Anterior cingulate cortex (tissue), 58 donors: ENCODE results near the gene EXOC2.
"Not testable (repeated sequence)": the region's sequence is repeated elsewhere in the genome, so short reads cannot be mapped to it uniquely, and the experiment has no call there.

ENCODE experiments used
- DNase-seq, 58 donors: peaks; one replicate each; lab custom pipeline; 2025; lab: John Stamatoyannopoulos, UW

Gene EXOC2

DNA sequence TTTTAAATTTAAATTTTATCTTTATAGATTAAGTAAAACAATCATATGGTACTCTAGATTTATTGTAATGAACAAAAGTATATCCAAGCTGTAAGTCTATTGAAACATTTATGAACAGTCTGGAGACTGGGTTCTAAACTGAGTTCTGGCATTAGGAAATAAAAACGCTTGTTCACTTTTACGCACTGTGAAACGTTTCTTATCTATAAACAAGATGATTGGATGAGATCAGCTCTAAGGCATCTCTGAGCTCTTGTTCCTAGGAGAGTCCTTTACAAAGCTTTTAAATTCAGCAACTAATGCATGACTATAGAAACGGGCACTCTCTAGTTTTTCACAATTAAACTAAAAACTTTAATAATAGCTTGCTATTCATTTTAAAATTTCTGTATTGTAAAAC is 42.8 kb downstream of the EXOC2 start:
- DNase-seq = no peak

DNA sequence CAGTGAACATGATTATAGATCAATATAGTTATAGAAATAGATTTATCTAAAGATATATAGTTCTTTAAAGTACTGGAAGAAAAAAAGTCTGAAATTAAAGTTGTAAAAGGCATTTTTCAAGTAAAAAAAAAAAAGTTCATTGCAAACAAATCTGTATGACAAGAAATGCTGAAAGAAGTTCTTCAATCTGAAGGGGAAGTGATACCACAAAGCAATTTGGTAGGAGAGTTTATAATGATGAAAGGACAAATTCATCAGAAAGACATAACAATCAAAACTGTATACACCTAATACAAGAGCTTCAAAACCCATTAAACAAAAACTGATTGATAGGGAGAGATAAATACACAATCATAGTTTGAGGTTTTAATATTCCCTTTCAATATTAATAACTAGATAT is 50.1 kb downstream of the EXOC2 start:
- no peak for DNase-seq

DNA sequence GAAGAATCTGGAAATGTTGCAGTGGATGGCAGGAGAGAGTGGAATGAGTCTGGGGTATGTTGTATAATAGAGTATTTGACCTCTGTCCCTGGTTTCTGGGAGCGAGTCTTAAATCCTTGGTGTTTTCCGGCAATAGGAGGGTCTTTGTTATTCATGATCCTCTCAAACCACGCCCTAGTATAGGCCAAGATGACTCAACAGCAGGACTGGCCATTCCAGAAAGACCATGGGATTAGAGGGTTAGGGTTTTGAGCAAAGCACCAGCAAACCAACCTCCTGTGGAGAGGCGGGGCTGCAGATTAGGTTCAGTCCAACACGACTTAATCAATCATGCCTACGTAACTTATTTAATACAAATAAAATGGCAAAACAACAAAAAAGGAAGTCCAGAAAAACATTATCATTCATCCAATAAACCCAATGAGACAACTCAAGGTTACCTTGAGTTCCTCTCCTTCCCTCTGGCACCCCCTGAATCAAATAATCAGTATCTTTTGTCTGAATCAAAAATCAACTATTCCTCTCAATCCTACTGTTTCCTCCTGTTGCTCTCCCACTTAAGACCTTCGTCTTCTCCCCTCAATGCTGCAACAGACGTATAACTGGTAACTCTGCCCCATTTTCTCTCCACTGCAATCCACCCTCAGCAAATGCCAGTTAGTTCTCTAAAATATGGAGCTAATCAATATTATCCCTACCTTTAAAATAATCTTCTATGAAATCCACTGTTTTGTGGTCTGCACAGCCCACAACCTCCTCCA is 51.5 kb downstream of the EXOC2 start:
- DNase-seq = no peak

DNA sequence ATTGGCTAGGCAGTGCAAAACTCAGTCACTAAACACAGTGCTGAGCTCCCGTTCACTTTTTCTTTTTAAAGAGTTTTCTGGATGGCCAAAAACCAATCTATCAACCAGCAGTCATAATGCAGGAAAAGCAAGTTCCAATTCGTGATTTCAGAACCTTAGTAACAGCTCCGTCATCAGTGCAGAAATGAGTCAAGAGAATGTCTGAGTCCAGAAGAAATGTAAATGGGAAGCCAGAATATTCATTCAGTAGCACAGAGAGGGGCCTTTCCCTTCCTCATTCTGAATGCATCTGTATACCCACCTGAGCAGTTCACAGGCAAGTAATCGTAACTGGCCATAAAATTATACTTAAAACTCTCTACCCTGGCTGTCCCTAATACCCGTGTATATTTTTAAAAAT is 56.5 kb downstream of the EXOC2 start:
- no peak for DNase-seq

DNA sequence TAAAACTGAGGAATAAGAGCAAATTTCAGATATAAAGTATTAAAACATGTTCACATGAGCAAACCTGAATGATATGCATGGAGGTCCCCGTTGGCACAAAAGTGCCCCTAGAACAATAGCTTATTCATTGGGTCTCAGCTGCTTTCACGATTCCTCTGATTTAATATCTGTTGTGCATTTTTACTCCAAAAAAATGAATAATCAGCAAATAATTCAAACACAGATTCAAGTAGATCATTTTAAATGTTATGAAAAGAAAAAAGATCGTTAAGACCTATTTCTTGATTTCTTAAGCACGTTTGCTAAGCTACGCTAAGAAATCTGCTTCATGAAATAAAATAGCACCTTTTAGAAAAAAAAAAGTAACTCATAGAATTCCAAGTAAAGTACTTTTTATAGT is 57.7 kb downstream of the EXOC2 start:
- DNase-seq = no peak

DNA sequence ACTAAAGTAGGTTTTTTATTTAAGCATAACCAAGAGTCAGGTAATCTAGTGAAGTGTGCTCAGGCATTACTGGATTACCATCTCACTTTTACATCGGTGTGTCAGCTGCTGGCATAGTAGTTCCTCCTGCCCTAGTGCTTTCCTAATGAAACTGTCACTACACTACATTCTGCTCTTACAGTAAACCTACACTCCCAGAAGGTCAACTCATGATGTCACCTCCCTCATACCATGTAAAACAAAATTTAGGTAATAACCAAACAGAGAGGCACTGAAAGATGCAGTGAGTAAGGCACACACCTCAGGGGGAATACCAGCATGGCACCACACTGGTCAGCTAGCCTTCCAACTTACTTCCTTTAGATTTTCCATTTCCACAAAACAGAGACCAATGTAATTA is 59.3 kb downstream of the EXOC2 start:
- DNase-seq = no peak

DNA sequence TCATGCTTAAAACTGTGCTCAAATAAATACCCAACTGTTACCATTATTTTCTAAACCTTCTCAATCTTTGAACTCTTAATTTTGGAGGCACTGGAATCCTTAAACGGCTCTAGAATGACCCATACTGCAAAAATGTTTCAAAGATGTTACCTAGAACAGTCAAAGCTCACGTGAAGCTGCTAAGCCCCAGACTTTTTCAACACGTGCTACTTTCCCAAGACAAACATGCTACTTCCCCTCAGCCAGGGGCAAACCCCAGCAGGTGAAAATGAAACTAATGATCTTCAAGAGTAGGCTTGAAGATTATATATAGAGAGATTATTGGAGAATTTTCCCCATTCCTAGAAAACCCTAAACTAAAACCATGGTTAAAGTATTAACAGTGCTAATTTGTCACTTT is 64.2 kb downstream of the EXOC2 start:
- no peak for DNase-seq

DNA sequence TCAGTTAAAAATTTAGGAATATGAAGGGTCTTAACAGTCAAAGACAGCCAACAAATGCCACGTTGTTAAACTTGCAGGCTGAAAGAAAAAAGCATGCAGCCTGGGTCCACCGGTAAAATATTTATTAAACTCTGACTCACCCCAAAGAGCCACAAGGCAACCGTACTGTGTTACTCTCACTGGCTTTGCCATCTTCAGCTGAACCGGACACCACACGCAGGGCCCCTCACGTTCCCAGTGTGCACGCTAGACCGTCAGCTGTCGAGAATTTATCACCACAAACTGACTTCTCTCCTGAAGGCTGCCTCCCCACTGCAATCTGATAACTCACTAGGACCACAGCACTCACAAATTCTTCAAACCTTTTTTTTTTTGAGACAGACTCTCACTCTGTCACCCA is 66.7 kb downstream of the EXOC2 start:
- DNase-seq = no peak

DNA sequence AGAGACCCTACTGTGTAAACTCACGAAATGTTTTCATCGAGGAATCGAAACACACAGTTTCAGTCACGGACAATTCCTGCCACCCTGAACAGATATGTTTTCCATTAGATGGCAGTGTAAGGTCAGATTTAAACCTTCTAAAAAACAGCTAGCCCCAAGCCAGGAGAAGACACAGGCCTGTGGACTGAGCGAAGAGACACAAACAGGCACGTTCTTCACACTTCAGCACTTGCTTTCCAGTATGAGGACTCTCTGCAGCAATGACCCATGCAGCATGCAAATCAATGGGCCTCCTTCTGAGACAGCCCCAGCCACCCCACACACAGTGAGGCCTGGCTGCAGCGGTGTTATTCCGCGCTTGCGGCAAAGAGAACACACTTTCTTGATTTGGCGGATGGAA is 68.0 kb downstream of the EXOC2 start:
- peak in 1 of 58 donors; percentile 9 for DNase-seq

DNA sequence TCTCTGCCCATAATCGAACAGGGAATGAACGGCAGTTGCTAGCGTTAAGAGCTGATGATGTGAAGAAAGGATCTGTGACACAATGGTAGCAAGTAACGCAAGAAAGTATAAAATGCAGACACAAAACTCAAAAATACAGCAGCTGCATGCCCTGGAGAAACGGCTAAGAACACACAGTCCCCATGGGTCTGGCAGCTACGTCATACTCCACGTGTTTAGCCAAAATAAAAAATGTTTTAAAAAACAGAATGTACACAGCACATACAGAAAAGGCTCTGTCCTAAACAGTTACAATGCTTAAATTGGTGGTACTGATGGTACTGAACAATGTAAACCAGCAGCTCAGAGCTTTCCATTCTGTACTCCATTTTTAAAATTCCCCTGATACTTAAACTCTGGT is 70.5 kb downstream of the EXOC2 start:
- DNase-seq = no peak

DNA sequence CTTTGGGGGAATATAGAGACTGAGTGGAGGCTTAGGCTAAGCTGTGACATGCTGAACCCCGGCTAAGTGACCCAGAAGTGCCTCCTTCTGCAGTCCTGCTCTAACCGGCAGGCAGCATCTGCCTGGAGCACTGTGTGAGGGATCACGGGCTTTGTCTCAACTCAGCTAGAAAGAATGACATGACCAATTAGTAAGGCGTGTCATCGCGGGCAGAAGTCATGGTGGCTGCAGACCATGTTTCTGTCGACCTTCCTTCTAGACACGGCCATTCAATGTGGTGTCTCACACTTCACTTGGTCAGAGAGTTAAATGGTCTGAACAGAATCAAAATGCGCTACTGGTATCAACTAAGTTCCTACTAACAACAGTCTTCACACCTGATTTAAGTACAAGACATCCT is 71.0 kb downstream of the EXOC2 start:
- no peak for DNase-seq

DNA sequence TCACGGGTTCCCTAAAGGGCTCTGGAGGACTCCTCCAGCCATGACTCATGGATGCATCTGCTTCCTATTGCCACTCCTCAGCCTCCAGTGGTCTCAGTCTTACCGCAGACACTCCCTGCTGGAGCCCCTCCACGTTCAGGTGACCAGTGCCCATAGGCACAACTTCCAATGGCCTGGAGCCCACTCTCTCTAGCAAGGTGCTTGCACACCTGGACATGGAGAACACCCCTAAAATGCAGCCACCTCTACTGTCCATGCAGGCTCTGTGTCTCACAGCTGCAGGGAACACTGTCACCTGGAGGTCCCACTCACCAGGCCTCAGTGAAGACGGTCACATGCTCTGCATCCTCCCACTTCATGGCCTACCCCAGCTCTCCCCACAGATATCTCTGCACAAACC is 72.0 kb downstream of the EXOC2 start:
- DNase-seq = no peak

DNA sequence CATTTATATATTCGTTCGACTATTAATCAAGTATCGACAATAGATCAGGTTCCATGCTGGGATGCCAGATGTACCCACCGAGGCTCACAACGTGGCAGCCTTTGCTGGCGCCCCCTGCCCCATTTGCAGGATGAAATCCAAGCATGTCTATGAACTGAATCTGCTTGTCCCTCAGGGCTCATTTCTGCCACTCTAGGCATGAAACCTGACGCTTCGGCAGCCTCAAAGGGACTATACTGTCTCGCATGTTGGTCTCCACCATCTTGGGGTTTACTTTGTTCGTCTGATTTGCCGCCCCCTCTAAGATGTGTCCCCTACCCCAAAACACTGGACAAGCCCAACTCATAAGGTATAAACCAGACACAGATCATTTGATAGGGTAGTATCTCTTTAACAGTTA is 72.8 kb downstream of the EXOC2 start:
- no peak for DNase-seq

DNA sequence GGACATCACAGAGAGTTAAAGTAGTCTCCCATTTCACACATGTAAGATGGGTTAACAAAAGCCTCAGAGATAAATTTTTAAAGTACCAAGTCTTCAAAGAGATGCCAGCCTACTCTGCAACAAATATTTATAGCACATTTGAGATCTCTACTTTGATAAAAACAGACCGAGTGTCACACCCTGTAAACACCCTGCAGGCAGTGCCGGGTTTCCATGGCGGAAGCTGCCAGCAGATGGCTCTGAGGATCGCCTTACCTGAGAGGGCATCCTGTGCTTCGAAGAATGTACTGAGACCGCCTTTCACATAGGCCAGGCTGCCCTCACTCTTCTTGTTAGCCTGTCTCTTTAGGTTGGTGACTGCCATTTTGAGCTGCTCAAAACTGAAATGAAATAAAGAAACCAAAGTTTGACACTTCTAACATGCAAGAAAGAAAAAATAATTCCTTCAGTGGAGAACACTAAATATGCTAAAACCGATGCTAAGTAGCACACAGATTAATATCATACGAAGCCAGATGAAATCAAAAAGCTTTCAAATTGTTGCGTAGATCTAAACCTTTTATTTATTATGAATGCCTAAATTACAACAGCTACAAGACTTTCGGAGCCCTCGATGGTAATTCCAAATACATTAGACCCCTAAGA is 75.4 kb downstream of the EXOC2 start:
- DNase-seq = peak in 2 of 58 donors; percentile 8 to 9

DNA sequence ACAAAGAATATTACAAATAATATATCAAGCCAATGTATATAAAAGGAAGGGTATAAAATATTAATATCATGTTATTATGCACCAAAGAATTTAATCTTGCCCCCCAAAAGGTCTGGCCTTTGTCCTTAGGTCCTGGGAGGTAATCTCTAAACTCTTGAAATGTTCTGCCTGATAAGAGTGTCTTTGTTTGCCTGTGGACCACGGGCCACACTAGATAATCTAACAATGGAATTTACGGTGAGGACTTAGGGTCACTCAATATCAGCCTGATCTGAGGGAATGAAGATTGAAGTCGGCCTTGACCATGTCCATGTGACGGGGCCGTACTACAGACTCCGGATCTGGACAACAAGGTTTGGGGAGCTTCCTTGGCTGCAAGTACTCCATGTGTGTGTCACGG is 79.0 kb downstream of the EXOC2 start:
- DNase-seq = no peak

DNA sequence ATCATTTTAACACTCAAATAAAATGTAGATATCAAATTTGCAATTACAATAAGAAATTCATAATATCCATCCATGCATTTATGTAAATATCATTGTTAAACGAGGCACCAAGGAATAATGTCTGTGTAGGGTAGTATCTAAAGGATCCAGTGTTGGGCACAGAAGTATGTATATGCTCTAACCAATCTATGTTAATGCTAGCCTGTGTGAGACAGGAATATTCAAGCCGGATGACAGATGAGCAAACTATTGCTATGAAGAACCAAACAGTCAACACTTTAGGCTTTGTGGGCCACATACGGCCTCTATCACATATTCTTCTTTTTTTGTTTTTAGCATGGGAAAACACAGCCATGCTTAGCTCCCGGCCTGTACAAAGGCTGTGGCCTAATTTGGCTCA is 81.0 kb downstream of the EXOC2 start:
- DNase-seq = no peak

DNA sequence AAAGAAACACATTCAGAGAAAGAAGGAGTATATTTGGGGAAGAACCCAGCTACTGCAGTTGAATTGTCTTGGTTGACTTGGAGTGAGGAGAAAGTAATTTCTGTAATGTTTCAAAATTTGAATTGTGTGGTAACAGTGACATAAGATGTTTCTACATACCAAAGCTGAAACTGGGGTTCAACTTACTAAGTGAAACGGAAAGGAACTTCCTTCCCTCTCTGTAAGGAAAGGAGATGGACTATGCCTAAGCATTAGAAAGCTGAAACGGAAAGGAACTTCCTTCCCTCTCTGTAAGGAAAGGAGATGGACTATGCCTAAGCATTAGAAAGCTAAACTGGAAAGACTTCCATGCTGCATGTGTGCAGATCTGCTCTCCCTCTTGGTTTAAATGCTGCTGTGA is 82.1 kb downstream of the EXOC2 start:
- DNase-seq = no peak

DNA sequence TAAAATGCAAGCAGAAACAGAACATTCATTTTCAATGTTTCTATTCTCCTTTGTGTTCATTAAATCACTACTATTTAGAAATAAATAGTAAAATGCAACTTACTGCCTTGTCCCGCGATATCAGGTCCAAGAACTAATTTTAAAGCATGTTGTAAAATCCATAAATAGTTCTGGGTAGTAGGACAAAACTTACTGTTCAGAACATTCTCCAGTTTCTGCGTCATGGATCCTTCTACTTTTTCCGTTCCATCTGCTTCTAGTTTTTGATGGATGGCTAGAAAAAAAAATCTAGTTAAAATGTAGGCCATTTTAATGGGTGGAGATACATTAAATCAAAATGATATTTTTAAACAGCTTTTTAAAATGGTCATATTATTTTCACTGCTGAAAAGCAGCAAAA is 83.0 kb downstream of the EXOC2 start:
- no peak for DNase-seq

DNA sequence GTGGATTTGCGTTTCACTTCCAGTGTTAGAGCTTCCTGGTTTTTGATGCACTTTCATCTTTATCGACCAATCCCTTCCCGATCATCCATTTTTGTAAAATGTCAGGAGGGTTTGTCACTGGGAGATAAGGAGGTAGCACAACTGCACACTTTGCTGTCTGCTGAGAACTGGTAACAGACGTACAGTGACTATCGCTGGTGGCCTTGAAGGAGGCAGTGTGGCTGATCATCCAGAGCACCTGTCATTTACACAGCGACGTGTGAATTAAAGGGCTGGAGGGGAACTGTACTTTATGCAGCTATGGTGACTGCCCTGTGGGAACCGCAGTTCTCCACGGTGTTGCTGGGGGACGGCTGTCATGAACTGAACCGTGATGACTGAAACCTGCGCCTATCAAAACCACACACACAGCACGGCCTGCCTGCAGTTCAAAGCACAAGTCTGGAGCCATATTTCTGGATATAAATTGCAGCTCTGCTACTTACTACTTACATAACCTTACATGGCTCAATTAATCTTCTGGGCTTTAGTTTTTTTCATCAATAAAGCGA is 86.0 kb downstream of the EXOC2 start:
- DNase-seq = no peak

DNA sequence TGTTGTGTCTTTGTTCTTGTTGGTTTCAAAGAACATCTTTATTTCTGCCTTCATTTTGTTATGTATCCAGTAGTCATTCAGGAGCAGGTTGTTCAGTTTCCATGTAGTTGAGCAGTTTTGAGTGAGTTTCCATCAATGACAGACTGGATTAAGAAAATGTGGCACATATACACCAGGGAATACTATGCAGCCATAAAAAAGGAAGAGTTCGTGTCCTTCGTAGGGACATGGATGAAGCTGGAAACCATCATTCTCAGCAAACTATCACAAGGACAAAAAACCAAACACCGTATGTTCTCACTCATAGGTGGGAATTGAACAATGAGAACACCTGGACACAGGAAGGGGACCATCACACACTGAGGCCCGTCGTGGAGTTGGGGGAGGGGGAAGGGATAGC is 87.0 kb downstream of the EXOC2 start:
- not testable (repeated sequence) for DNase-seq

DNA sequence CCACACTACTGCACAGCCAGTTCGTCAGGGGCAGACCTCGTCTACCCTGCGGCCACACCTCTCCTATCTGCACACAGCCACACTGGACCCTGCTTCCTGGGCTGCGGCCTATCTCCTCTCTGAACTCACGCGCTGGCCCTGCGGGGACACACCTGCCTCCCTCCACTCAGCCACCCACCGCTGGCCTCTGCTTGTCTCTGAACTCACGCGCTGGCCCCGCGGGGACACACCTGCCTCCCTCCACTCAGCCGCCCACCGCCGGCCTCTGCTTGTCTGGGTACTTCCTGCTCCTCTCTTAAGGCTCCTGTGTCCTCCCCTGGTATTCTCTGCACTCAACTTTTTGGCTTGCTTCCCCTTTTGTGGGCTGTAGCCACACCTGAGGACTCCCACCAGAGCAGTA is 88.4 kb downstream of the EXOC2 start:
- no peak for DNase-seq

DNA sequence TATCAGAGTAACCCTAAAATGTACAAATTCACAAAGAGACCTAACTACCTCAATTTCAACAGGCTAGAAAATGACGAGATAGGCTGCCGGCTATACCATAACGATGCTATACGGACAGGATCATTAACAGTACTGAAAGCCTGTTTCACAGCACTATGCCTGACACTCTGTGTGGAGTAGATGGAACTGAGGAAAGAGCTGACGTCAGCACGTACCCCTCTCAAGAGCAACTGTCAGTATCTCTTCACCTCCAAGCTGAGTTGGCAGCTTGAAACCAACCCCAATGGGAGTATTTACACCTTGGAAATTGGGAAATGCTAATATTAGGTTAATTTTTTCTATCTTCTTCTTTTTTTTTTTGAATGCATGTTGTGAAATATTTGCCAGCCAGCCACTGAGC is 89.7 kb downstream of the EXOC2 start:
- no peak for DNase-seq
